GM12878 (cell line): ENCODE measurements around the gene LYZL2. TPM values are rescaled to one million over a fixed set of nuclear protein-coding genes. Genes with fewer than 3 reads are reported as not detected.

Source experiments
- BCL11A ChIP-seq: IDR thresholded peaks from 2 replicates; pipeline ENCODE4 v1.6.1; 2011; ENCODE audit warnings: low read depth, low read length
- CBX3 ChIP-seq: fragments of 200-600 bp; sonication (generic); IDR thresholded peaks from 2 replicates; pipeline ENCODE4 v1.6.1; 2016; ENCODE audit warnings: low read depth, borderline replicate concordance
- CHD1 ChIP-seq: IDR thresholded peaks from 2 replicates; pipeline ENCODE4 v1.6.1; 2012; ENCODE audit warnings: low read depth, low read length, improper control_type of control experiment
- EP300 ChIP-seq, 2 experiments: fragments of 150-350 bp in 1 of 2; IDR thresholded peaks; 2 replicates each; pipeline ENCODE4 v1.6.1; 2011 to 2012; ENCODE audit warnings: low read depth in 2 of 2, low read length in 2 of 2, borderline replicate concordance in 1 of 2, improper control_type of control experiment in 1 of 2, inconsistent platforms in 1 of 2; ENCODE audit not compliant: control insufficient read depth in 1 of 2
- HCFC1 ChIP-seq: fragments of 150-350 bp; IDR thresholded peaks from 2 replicates; pipeline ENCODE4 v1.6.1; 2014; ENCODE audit warnings: low read length
- MEF2A ChIP-seq: IDR thresholded peaks from 2 replicates; pipeline ENCODE4 v1.6.1; 2011; ENCODE audit warnings: low read depth, mild to moderate bottlenecking, low read length, moderate library complexity; ENCODE audit not compliant: insufficient read depth
- NR2C1 ChIP-seq: fragments of 450-650 bp; IDR thresholded peaks from 2 replicates; pipeline ENCODE4 v1.6.1; 2017; ENCODE audit warnings: antibody characterized with exemption, mild to moderate bottlenecking, moderate library complexity
- SPI1 ChIP-seq: IDR thresholded peaks from 2 replicates; pipeline ENCODE4 v1.6.1; 2011; ENCODE audit warnings: low read depth, mild to moderate bottlenecking, low read length, moderate library complexity, borderline replicate concordance; ENCODE audit not compliant: insufficient read depth
- SRF ChIP-seq, 2 experiments: IDR thresholded peaks; 2 replicates each; pipeline ENCODE4 v1.6.1; 2011; ENCODE audit warnings: low read depth in 2 of 2, low read length in 2 of 2, mild to moderate bottlenecking in 1 of 2, moderate library complexity in 1 of 2
- ZNF274 ChIP-seq: IDR thresholded peaks from one replicate; pipeline ENCODE4 v1.8.0; 2011; ENCODE audit not compliant: insufficient read length, insufficient read depth
- ZZZ3 ChIP-seq: IDR thresholded peaks from 2 replicates; pipeline ENCODE4 v1.6.1; 2011; ENCODE audit warnings: low read depth; ENCODE audit not compliant: control insufficient read depth, insufficient read length
- polyA plus RNA-seq, 11 experiments: library from polyadenylated mRNA; depleted of rRNA in 4 of 11; unstranded in 6 of 11; stranded (reverse) in 5 of 11; fragments of >200 nt; fragmentation: Nextera tagmentation in 4 of 11; fragmentation: Illumina TruSeq in 1 of 11; extraction: Ambion mirVana in 4 of 11; extraction: Trizol in 1 of 11; gene quantifications; 1 replicate in 1 of 11; 2 replicates in 10 of 11; pipeline versions ENCODE4 v1.2.1 to v1.2.3, GENCODE V29; 2011 to 2016; ENCODE audit warnings: inconsistent platforms in 2 of 11, missing spikeins in 2 of 11, low read depth in 1 of 11
- total RNA-seq, 4 experiments: library from RNA; depleted of rRNA in 3 of 4; stranded (reverse); fragments of >200 nt in 3 of 4; fragmentation: Illumina TruSeq in 1 of 4; extraction: Trizol in 1 of 4; gene quantifications; 2 replicates each; pipeline versions ENCODE4 v1.2.1 to v1.2.3, GENCODE V29; 2013 to 2021
- TF ChIP-seq, protein P1 (sequence below): fragments of 450-650 bp; IDR thresholded peaks from 2 replicates; pipeline ENCODE4 v1.6.1; 2016; ENCODE audit warnings: mild to moderate bottlenecking, moderate library complexity, borderline replicate concordance
- TF ChIP-seq, protein P2 (sequence below): fragments of 150-350 bp; IDR thresholded peaks from 2 replicates; pipeline ENCODE4 v1.6.1; 2014; ENCODE audit warnings: mild to moderate bottlenecking, low read depth, low read length
- TF ChIP-seq, protein P3 (sequence below): fragments of 450-650 bp; IDR thresholded peaks from 2 replicates; pipeline ENCODE4 v1.6.1; 2014; ENCODE audit warnings: mild to moderate bottlenecking
- TF ChIP-seq, protein P4 (sequence below): IDR thresholded peaks from 2 replicates; pipeline ENCODE4 v1.6.1; 2011; ENCODE audit warnings: borderline replicate concordance, low read depth, mild to moderate bottlenecking, moderate library complexity, mixed read lengths, low read length; ENCODE audit not compliant: insufficient read depth; ENCODE audit errors: extremely low read length
- TF ChIP-seq, protein P5 (sequence below): fragments of 450-650 bp; IDR thresholded peaks from 2 replicates; pipeline ENCODE4 v1.6.1; 2018; ENCODE audit warnings: borderline replicate concordance, mild to moderate bottlenecking; ENCODE audit not compliant: partially characterized antibody
- TF ChIP-seq, protein P6 (sequence below): fragments of 450-650 bp; IDR thresholded peaks from 2 replicates; pipeline ENCODE4 v1.6.1; 2016; ENCODE audit warnings: mild to moderate bottlenecking

Gene LYZL2
- total and polyA plus RNA-seq, 10 of the 15 experiments (the other 5 are each of a cell fraction or from before 2014, with no cell fraction given), result not detected

DNA sequence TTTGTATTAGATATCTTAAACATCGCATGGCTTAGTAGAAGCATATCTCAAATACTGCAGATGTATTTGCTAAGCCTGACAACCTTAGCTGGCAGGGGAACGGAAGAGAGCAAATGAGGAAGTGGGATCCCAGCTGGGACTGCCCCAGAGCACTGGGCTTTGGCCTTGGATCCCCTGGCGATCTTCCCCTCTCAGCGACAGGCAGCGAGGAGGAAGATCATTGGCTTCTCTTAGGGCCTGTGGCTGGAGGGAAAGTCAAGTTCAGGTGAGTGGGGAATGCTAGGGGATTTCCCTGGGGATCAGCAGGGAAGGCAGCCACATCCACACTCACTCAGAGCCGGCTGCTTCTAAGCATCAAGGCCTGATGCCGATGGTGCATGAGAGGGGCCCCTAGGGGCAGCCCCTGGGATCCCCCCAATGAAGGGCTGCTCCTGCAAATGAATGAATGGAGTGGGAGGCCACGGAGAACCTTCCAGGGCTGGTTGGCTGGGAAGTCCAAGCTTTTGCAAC lies 42.0 kb downstream of the LYZL2 start (continued):
- TF ChIP-seq, protein P1, sequence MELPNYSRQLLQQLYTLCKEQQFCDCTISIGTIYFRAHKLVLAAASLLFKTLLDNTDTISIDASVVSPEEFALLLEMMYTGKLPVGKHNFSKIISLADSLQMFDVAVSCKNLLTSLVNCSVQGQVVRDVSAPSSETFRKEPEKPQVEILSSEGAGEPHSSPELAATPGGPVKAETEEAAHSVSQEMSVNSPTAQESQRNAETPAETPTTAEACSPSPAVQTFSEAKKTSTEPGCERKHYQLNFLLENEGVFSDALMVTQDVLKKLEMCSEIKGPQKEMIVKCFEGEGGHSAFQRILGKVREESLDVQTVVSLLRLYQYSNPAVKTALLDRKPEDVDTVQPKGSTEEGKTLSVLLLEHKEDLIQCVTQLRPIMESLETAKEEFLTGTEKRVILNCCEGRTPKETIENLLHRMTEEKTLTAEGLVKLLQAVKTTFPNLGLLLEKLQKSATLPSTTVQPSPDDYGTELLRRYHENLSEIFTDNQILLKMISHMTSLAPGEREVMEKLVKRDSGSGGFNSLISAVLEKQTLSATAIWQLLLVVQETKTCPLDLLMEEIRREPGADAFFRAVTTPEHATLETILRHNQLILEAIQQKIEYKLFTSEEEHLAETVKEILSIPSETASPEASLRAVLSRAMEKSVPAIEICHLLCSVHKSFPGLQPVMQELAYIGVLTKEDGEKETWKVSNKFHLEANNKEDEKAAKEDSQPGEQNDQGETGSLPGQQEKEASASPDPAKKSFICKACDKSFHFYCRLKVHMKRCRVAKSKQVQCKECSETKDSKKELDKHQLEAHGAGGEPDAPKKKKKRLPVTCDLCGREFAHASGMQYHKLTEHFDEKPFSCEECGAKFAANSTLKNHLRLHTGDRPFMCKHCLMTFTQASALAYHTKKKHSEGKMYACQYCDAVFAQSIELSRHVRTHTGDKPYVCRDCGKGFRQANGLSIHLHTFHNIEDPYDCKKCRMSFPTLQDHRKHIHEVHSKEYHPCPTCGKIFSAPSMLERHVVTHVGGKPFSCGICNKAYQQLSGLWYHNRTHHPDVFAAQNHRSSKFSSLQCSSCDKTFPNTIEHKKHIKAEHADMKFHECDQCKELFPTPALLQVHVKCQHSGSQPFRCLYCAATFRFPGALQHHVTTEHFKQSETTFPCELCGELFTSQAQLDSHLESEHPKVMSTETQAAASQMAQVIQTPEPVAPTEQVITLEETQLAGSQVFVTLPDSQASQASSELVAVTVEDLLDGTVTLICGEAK, result no peak
- TF ChIP-seq MEF2A (no peak), ZZZ3 (no peak), ZNF274 (no peak), SPI1 (peak; percentile 100), SRF (IDR thresholded peaks at IDR 0.05; ENCODE audit: low read depth in 2 of 2, low read length in 2 of 2) (no peak; a peak in 1 of 4 replicates), BCL11A (peak; percentile 72; the same call in 1 of the 2 replicates), CHD1 (no peak), HCFC1 (no peak), CBX3 (no peak), EP300 (IDR thresholded peaks at IDR 0.05; ENCODE audit: borderline replicate concordance in 1 of 2, control insufficient read depth in 1 of 2, low read depth in 2 of 2, low read length in 2 of 2) (peak in 1 of 2 experiments; percentile 82; a peak in 2 of 4 replicates), NR2C1 (no peak)
- TF ChIP-seq, protein P2, sequence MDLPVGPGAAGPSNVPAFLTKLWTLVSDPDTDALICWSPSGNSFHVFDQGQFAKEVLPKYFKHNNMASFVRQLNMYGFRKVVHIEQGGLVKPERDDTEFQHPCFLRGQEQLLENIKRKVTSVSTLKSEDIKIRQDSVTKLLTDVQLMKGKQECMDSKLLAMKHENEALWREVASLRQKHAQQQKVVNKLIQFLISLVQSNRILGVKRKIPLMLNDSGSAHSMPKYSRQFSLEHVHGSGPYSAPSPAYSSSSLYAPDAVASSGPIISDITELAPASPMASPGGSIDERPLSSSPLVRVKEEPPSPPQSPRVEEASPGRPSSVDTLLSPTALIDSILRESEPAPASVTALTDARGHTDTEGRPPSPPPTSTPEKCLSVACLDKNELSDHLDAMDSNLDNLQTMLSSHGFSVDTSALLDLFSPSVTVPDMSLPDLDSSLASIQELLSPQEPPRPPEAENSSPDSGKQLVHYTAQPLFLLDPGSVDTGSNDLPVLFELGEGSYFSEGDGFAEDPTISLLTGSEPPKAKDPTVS, result no peak
- TF ChIP-seq, protein P3, sequence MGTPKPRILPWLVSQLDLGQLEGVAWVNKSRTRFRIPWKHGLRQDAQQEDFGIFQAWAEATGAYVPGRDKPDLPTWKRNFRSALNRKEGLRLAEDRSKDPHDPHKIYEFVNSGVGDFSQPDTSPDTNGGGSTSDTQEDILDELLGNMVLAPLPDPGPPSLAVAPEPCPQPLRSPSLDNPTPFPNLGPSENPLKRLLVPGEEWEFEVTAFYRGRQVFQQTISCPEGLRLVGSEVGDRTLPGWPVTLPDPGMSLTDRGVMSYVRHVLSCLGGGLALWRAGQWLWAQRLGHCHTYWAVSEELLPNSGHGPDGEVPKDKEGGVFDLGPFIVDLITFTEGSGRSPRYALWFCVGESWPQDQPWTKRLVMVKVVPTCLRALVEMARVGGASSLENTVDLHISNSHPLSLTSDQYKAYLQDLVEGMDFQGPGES, result no peak
- TF ChIP-seq, protein P4, sequence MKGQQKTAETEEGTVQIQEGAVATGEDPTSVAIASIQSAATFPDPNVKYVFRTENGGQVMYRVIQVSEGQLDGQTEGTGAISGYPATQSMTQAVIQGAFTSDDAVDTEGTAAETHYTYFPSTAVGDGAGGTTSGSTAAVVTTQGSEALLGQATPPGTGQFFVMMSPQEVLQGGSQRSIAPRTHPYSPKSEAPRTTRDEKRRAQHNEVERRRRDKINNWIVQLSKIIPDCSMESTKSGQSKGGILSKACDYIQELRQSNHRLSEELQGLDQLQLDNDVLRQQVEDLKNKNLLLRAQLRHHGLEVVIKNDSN, result no peak
- TF ChIP-seq, protein P5, sequence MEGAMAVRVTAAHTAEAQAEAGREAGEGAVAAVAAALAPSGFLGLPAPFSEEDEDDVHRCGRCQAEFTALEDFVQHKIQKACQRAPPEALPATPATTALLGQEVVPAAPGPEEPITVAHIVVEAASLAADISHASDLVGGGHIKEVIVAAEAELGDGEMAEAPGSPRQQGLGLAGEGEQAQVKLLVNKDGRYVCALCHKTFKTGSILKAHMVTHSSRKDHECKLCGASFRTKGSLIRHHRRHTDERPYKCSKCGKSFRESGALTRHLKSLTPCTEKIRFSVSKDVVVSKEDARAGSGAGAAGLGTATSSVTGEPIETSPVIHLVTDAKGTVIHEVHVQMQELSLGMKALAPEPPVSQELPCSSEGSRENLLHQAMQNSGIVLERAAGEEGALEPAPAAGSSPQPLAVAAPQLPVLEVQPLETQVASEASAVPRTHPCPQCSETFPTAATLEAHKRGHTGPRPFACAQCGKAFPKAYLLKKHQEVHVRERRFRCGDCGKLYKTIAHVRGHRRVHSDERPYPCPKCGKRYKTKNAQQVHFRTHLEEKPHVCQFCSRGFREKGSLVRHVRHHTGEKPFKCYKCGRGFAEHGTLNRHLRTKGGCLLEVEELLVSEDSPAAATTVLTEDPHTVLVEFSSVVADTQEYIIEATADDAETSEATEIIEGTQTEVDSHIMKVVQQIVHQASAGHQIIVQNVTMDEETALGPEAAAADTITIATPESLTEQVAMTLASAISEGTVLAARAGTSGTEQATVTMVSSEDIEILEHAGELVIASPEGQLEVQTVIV, result no peak
- TF ChIP-seq, protein P6, sequence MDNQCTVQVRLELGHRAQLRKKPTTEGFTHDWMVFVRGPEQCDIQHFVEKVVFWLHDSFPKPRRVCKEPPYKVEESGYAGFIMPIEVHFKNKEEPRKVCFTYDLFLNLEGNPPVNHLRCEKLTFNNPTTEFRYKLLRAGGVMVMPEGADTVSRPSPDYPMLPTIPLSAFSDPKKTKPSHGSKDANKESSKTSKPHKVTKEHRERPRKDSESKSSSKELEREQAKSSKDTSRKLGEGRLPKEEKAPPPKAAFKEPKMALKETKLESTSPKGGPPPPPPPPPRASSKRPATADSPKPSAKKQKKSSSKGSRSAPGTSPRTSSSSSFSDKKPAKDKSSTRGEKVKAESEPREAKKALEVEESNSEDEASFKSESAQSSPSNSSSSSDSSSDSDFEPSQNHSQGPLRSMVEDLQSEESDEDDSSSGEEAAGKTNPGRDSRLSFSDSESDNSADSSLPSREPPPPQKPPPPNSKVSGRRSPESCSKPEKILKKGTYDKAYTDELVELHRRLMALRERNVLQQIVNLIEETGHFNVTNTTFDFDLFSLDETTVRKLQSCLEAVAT, result peak; percentile 78; the same call in 1 of the 2 replicates
